GM12874 (cell line): ENCODE data around the gene RAB11FIP4.

ENCODE experiments used
- TF ChIP-seq, protein P1 (sequence below): IDR thresholded peaks from 2 replicates; pipeline ENCODE4 v1.5.1; 2011; ENCODE audit warnings: low read depth, mild to moderate bottlenecking, control low read depth, low read length, moderate library complexity; ENCODE audit not compliant: insufficient read depth

RAB11FIP4 gene

DNA sequence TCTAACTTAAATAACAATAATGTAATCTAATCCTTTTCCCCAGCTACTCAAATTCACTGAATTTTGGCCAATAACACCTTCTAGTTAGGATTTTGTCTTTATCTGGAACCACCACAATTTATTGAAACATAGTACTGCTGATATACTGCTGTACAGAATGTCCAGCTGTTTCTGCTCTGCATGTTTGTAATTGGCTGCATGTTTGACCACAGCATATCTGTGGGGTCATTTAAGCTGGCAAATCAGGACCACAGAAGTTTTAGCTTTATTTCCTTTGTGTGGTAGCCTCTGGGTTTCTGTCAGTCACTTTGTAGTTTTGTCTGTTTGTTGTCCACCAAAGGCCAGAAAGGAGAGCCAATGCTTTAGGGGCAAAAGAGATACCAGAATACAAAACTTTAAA is 22.2 kb upstream of the RAB11FIP4 start:
- TF ChIP-seq, protein P1, sequence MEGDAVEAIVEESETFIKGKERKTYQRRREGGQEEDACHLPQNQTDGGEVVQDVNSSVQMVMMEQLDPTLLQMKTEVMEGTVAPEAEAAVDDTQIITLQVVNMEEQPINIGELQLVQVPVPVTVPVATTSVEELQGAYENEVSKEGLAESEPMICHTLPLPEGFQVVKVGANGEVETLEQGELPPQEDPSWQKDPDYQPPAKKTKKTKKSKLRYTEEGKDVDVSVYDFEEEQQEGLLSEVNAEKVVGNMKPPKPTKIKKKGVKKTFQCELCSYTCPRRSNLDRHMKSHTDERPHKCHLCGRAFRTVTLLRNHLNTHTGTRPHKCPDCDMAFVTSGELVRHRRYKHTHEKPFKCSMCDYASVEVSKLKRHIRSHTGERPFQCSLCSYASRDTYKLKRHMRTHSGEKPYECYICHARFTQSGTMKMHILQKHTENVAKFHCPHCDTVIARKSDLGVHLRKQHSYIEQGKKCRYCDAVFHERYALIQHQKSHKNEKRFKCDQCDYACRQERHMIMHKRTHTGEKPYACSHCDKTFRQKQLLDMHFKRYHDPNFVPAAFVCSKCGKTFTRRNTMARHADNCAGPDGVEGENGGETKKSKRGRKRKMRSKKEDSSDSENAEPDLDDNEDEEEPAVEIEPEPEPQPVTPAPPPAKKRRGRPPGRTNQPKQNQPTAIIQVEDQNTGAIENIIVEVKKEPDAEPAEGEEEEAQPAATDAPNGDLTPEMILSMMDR: no peak

DNA sequence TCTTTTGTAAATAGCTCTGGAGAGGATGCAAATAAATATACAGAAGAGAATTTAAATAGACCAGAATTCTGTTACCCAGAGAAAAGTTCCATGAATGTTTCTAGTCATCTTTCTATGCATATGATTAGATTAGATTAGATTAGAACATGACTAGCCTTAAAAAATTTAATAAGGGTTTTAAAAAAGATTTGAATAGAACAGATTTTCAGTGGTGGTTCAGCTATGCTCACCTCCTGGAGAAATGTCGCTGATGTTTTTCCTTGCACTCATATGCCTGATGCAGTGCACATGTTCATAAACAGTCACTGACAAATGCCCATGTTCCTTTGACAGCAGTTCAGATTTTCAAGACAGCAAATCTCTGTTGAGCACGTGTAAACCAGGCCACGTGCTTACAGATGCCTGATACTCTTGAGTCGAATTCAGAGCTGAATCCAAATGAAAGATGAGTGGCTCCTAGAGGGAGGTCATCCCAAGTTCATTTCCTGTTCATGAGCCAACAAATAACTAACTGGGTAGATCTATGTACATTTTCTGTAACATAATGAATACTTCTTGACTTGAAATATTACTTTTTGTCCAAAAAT is 19.9 kb upstream of the RAB11FIP4 start:
- TF ChIP-seq, protein P1: no peak

DNA sequence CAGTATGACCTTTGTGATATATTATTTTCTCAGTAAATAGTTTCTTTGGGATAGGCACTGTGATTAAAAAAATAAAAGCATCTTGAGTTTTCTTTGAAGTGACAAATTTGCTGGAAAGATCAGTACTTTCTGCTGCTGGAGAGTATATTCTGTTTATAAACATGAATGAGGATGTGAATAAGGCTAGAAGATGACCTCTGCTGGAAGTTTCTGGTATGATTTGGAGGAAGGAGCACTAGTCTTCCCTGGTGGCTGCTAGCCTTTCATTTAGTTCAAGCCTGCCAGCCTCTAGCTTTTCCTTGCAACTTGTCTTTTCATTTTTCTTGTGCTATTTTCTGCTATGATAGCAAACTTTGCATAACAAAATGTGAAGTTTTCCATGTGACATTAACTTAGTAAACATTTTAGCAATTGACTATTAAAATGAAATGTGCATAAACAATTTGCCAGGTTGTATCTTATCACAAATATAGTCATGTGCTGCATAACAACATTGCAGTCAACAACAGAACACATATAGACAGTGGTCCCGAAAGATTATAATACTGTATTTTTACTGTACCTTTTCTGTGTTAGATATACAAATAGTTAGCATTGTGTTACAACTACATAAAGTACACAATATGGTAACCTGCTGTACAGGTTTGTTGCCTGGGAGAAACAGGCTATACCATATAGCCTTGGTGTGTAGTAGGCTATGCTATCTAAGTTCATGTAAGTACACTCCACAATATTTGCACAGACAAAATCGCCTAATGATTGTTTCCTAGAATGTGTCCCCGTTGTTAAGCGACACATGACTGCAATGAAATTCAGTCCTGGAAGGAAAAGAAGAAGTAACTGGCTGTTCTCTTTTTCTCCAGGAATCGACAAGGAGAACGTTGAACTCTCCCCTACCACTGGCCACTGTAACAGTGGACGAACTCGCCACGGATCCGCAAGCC is 18.1 kb upstream of the RAB11FIP4 start:
- TF ChIP-seq, protein P1: peak; percentile 60

DNA sequence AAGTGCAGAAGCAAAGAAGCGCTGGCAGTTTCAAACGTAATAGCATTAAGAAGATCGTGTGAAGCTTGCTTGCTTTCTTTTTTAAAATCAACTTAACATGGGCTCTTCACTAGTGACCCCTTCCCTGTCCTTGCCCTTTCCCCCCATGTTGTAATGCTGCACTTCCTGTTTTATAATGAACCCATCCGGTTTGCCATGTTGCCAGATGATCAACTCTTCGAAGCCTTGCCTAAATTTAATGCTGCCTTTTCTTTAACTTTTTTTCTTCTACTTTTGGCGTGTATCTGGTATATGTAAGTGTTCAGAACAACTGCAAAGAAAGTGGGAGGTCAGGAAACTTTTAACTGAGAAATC is 17.4 kb upstream of the RAB11FIP4 start:
- TF ChIP-seq, protein P1: no peak

DNA sequence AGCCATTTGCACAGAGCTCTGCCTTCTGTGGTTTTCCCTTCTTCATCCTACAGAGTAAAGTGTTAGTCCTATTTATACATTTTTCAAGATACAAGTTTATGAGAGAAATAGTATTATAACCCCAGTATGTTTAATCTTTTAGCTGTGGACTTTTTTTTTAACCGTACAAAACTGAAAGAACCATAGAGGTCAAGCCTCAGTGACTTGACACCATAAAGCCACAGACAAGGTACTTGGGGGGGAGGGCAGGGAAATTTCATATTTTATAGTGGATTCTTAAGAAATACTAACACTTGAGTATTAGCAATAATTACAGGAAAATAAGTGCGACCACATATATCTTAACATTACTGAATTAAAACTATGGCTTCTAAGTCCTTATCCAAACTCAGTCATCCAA is 17.0 kb upstream of the RAB11FIP4 start:
- TF ChIP-seq, protein P1: no peak

DNA sequence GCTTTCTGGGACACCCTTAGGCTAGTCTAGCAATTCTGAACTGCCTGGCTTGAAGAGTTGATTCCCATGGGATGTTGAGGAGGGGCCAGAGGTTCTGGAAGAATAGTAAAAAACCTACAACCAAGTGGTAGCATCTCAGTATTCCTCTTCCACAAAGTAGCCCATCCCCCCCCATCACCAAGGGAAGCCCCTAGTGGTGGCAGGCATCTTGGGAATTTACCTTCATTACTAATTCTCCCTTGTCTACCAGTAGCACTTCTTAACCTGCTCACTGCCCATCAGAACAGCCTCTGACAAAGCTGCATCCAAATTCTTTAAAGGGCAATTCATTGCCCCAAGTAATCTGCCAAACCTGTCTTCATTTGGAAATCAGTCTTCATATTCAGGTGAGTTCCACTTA is 12.8 kb upstream of the RAB11FIP4 start:
- TF ChIP-seq, protein P1: no peak

DNA sequence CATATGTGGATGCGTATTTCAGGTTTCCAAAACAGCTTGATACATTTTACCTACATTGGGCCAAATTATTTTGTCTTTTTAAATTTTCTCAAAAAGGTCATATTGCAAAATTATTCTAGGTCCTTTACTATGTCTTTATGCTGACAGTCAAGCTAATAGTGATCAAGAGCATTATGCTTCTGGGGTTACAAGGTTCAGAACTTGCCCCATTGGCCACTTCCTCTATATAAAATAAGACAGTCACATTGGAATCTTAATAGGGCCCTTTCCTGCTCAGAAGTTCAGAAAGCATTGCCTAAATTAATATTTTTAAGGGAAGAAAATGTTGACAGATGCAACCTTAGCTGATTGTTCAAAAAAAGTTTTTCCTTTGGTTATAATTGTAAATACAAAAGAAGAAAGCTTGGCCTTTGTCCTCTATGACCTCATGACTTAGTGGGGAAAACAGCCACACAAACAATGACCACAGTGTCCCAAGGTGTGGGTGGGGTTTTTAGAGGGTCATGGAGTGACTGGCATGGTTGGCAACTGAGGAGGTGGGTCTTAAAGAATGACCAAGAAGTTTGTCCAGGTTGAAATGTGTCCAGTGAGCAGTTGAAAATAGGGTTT is 11.8 kb upstream of the RAB11FIP4 start:
- TF ChIP-seq, protein P1: no peak
